ENCODE results near the gene ZNF446. TPM values are rescaled to one million over a fixed set of nuclear protein-coding genes. Genes with fewer than 3 reads are reported as not detected.
"Not testable (repeated sequence)": the region's sequence is repeated elsewhere in the genome, so short reads cannot be mapped to it uniquely, and the experiment has no call there.

Gene ZNF446
- total RNA-seq, 1 donor from 2014 or later, result 18.0 TPM

DNA sequence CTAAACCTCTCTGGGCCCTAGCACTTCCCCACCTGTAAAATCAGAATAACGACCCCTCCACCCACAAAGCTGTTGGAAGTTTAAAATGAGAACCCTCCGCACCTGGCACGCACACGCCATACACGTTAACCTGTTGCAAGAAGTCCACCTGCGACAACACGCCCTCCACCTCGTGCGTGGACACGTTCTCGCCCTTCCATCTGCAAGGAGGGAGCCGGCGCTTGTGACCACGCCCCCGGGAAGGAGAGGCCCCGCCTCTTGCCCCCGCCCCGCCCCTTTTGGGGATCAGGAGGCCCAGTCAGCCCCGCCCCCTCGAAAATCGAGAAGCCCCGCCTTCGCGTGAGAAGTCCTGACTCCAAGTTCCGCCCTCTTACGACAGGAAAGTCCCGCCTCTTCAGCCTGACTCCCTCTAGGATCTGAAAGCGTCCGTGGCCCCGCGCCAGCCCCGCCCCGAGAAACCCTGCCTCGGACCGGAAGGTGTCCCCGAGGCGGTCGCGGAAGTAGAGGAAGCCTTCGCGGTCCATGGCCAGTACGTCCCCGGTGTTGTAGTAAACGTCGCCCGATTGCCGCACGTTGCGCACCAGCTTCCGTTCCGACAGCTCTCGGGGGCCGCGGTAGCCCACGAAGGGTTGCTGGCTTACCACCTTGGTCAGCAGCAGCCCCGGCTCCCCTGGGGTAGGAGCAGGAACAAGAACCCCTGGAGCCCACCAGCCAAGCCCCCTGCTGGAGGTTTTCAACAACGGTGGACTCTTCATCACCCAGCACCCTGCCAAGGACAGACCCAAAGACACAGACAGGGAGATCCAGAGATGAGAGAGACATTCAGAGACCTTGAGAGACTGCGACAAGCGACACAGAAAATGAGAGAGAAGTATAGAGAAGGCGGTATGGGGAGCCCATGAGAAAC, 23.1 kb downstream of the ZNF446 start:
- DNase-seq (ENCODE audit: low spot score), result peak; percentile 100

DNA sequence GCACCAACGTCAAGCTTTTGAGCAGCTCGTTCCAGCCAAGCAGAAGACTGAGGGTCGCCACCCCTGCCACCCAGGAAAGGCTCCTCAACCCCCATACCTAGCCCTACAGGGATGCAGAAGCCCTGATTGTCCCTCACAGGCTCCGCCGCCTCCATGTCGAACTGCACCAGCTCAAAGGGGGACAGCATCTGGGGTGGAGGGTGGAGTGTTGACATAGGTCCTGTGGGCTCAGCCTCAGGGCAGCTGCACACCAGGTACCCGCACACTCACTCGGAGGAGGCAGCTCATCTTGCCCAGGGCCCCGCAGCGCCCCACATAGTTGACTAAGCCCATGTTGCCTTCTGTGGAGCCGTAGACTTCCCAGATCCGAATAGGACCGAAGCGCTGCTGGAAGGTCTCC, 24.1 kb downstream of the ZNF446 start:
- DNase-seq (ENCODE audit: low spot score), result no peak

DNA sequence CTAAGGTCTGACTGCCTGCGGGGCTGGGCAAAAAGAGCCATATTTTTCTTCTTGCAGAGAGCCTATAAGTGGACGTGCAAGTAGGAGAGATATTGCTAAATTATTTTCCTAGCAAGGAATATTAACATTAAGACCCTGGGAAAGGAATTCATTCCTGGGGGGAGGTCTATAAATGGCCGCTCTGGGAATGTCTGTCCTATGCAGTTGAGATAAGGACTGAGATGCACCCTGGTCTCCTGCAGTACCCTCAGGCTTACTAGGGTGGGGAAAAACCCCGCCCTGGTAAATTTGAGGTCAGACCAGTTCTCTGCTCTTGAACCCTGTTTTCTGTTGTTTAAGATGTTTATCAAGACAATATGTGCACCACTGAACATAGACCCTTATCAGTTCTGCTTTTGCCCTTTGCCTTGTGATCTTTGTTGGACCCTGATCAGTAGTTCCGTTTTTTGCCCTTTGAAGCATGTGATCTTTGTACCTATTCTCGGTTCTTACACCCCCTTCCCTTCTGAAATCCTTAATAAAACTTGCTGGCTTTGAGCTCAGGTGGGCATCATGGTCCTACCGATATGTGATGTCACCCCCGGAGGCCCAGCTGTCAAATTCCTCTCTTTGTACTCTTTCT, 31.6 kb downstream of the ZNF446 start:
- DNase-seq (ENCODE audit: low spot score), result not testable (repeated sequence)

DNA sequence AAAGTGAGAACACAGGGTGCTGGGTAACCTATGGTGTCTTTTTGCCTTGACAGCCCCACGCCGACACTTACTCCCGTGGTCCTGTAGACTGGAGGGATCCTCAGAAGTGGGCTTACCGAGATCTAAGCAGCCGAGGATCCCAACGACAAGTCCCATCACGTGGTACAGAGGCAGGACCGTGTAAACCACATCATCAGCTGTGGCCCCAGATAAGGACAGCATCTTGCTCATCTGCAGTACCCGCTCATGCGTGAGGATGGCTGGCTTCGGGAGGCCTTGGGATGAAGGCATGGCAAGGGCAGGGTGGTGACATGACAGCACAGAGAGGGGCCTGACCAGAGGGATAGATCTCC, 33.6 kb downstream of the ZNF446 start:
- no peak for DNase-seq (ENCODE audit: low spot score)

DNA sequence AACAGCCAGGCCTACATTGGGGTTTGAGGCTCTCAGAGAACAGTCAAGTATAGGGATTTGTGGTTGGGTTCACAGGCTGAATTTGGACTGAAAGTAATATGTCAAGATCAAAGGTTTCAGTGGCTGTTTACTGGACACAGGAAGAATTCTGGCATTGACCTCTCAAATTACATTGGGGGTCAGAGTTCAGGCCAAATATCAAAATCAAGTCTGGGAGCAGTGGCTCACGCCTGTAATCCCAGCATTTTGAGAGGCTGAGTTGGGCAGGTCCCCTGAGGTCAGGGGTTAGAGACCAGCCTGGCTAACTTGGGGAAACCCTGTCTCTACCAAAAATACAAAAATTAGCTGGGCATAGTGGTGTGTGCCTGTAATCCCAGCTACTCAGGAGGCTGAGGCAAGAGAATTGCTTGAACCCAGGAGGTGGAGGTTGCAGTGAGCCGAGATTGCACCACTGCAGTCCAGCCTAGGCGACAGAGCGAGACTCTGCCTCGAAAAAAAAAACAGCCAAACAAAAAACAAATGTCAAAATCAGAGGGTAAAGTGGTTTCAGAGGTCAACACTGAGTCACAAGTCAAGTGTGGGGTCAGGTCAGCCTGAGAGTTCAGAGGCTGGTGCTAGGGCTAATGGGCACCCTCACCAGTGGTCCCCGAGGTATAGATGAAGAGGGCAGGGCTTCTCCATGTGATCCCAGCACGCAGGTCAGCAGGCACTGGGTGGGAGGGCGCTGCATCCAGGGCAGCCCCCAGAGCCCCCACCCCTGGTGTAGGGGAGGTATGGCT, 34.1 kb downstream of the ZNF446 start:
- no peak for DNase-seq (ENCODE audit: low spot score)

DNA sequence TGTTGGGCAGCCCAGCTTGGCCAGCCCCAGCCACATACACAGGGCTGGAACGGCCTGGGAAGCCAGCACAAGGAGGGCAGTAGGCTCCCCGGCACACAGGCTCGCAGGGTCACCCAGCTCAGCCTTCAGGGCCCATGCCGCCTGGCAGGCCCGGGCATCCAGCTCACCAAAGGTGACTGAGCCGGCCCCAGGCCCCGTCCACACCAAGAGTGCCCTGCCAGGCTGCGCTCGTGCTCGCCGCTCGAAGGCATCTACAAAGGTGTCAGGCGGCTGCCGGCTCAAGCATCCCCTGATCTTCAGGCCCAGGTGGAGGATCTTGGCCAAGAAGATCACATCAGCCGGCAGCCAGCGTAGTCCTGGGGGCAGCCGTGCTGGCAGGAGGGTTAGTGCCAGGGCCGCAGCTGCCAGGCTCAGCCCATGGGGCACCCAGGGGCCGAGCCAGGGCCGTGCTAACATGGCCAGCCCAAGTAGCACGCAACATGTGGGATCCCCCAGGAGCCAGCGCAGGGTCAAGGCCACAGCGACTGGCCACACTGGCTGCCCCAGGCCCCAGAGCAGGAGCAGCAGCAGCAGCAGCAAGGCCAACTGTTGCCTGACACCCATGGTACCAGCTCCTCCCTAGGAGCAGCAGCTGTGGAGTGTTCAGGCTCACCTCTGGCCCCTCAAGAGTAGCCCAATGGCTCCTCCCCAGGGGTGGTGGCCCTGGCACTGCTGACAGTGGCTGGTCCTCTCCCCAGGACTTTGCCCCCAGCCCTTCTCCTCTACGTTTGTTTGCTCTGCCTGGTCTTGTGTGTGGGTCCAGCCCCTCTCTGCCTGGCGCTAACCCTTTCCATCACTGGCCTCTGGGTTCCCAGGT, 35.4 kb downstream of the ZNF446 start, which contains the start of gene SLC27A5:
Gene SLC27A5, minus strand, starts transcription at position 640 of the 856 bp plus-strand sequence. Its CDS starts 37 bp downstream, at position 603.
- DNase-seq (ENCODE audit: low spot score), result no peak

DNA sequence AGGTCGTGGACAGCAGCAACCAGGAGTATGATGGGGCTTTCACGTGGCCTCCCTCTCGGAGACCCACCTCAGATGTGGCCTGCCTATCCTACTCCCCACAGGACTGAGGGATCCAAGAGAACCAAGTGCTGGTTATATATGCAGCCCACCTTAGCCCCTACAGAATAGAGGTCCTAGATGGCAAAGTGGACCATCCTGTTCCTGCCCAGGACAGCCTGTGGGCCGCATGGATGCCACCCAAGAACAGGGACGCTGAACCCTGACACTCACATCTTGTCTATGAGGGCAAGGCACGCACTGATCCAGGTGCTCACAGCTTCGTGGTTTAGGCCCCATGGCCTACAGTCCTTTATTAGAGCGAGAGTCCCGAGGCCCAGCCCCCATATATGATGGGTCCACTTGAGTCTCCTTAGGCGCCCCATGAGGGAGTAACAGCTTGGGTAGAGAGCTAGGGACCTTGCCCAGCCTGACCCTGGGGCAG, 37.1 kb downstream of the ZNF446 start:
- no peak for DNase-seq (ENCODE audit: low spot score)

DNA sequence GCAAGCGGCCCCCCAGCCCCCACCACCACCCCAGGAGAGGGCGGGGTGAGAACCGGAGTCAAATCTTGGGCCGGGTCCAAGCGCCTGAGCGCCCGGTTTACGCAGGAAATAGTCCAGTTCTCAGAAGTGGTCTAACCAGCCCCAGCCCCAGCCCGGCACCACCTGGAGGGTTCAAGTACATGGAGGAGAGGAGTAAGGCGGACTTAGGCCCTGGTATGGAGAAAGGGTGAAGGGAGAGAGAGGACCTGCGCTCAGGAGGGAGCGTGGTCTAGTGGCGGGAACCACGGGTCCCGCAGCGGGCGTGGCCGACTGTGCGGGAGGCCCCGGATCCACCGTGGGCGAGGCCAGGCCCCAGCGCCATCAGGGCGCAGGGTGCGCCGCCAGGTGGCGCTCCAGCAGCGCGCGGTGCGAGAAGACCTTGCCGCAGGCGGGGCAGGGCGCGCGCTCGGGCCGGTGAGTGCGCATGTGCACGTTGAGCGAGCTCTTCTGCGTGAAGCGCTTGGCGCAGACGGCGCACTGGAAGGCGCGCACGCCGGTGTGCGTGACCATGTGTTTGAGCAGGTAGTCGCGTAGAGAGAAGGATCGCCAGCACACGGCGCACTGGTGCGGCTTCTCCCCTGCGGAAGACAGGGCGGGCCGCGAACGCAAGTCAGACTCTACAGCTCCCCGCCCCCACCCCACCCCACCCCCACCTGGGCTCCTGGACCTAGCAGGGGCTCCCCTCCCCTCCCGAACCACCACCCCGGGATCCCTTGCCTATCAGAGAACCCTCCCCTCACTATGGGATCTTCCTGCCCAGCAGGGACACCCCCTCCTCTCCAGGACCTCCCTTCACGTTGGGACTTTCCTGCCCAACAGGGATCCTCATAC, 37.8 kb downstream of the ZNF446 start:
- peak; percentile 89 for DNase-seq (ENCODE audit: low spot score)

DNA sequence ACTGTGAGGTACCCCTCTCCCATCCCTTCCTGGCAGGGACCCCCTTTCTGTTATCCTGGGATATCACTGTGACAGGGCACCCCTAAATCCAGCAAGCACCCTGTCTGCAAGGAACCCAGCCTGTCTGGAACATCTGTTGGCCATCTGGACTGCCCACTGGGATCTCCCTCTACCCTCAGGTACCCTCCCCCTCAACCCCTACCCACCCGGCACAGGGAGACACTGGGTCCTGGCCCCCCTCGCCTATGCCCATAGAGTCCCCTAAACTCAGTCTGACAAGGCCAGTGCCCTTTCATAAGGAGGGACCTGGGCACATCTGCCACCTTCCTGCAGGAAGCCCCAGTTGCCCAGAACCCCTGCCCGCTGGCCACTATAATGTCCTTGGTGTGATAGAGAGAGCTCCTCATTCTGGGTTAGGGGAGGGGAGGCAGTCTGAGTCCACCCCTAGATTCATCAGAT, 38.4 kb downstream of the ZNF446 start:
- DNase-seq (ENCODE audit: low spot score), result no peak

DNA sequence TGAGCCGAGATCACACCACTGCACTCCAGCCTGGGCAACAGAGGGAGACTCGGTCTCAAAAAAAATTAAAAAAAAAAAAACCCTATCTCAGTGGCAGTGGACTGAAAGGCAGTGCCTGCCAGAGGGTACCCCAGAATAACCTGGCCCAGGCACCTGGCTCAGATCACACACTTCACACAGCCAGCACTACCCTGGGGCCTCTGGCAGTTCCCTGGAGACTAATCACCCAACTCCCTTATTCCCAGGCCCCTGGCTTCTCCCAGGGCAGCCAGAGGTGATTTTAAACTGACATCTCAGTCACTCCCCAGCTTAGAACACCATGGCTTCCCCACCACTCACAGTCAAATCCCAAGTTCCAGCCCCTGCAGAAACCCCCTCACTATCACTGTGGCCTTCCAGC, 39.1 kb downstream of the ZNF446 start:
- DNase-seq (ENCODE audit: low spot score), result no peak

DNA sequence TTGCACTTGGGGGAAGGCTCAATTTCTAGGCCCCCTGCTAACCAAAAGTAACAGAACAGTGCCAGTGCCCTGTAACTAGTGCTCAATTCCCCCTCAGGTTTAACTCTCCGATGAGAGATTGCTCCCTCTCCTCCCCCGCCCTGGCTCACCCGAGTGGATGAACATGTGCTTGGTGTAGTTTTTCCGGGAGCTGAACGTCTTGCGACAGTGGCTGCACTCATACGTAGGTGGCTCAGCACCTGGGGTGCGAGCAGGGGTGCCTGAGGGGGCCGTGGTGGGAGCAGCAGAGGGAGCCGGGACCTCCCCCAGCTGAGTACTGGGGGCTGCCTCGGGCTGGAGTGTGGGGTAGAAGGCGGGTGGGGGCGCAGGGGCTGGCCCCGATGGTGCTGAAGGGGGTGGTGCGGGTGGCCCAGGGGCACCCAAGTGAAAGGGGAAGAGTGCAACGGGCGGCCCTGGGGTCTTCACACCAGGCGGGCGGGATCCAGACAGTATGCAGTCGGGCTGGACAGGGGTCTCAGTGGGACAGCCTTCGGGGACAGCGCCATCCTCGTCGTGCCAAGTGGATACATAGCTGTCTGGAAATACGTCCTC, 40.2 kb downstream of the ZNF446 start:
- no peak for DNase-seq (ENCODE audit: low spot score)

DNA sequence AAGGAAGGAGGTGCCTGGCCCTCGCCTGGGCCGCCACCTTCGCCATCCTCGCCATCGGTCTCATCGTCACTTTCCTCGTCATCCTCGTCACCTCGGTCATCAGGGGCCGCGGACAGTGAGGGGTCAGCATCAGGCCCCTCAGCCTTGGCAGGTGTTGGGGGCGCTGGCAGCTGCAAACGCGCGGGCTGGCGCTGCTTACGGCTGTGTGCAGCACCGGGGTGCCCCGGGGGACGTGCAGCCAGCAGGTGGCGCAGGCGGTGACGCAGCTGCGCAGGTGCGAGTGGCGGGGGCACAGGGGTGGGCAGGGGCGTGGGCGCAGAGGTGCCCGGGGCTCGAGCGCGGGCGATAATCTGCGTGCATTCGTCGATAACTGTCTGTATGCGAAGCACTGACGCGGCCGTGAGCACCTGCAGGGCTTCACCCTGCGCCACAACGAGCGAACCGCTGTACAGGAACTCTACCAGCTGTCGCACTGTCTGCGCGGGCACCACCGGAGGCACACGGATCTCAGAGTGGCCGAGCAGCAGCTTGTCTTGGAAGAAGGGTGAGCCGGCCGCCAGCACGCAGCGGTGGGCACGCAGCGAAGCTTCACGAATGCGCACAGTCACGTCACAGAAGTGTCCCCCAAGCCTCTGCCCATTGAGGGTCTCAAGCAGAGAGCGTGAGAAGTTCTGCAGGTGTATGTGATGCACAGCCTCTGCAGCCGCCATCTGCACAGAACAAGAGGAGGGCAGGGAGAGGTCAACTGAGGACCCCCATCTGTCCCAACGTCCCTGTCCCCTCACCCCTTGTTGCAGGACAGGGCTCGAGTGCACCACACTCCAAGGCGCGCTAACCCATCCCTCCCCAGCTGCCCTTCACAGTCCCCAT, 41.0 kb downstream of the ZNF446 start:
- no peak for DNase-seq (ENCODE audit: low spot score)

DNA sequence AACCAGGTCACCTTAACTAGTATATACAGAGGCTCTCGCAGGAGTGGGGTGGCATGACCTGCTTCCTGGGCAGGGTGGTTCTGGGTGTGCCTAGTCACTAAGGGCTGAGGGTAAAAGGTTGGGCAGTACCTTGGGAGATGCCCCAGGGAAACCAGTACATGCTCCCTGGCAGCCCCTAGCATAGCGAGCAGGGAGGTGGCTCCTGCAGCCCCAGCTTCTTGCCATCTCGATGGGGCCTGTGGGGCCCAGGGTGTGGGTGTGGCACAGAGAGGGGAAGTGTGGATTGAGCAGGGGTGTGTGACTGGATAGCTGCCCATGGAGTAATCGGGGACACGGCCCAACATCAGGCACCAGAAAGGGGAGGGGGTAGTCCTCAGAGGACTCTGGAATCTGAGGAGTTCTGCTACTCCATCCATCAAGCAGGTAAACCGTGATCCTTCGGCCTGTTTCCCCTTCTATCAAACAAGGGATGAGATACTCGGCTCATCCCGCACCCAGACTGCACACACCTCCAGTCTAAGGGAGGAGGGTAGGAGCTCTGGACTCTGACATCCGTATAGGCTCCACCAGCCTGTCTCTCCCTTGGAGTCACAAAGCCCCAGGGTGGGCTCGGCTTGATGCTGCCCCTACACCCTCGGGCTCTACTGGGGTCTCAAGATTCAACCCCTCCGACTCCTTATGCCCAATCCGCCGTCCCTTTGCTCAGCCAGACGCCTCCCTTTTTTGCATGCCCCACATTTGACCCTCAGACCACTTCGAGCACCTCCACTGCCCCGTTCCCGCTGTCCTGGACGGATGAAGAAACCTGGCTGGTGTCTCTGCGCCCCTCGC, 42.3 kb downstream of the ZNF446 start:
- no peak for DNase-seq (ENCODE audit: low spot score)

DNA sequence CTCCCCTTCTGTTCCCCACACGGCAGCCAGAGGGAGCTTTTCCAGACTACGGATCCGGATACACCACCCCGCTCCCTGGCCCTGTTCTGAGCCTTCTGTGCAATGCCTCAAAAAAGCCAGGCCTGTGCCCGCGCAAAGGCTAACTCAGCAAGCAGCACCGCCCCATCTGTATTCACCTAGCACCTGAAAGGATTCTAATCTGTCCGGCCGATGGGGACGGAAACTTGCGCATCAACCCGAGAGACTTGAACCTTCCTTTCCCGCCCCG, 42.9 kb downstream of the ZNF446 start:
- peak; percentile 78 for DNase-seq (ENCODE audit: low spot score)

DNA sequence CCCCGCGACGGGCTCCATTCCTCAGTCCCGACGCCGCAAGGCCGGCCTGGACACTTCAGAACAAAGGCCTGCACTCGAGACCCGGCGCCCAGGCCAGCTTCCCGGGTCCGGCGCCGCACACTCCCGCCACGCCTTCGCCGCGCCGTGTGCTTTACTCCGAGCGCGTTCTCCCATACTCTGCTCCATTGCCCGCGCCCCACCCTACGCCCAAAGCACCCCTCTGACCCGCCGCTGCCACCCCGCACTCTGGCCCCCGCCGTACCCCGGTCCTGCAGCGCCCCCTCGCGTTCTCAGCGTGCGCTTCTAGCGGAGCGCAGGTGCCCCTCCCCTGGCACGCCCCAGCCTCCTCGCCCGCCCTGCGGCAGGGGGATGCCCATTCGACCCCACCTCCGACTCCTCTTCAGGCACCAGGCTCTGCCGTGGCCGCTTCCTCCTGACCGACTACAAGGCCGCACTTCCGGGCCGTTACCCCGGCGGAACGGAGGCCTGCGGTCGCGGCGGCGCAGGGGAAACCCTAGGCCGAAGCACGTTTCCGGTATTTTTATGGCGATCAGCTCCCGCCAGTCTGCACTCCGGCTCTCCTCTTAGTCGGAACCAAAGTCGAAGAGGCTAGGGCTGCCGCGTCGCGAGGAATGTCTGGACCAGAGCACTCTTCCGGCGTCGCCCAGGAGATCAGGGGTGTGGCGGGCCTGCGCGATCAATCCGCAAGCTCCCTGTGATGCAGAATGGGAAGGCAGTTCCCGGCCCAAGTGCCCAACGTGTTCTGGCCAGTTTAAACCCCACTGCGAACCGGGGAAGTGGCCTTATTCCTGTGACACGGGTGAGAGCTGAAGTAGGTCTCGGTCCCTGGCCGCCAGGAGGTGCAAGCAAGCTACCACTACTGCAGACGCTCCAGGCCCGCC, 43.5 kb downstream of the ZNF446 start, which contains the start of gene ZBTB45:
Gene ZBTB45, minus strand, starts transcription at position 456 of the 902 bp plus-strand sequence. CDS start 2,137 bp downstream, outside the sequence.
- DNase-seq (ENCODE audit: low spot score), result peak; percentile 96

DNA sequence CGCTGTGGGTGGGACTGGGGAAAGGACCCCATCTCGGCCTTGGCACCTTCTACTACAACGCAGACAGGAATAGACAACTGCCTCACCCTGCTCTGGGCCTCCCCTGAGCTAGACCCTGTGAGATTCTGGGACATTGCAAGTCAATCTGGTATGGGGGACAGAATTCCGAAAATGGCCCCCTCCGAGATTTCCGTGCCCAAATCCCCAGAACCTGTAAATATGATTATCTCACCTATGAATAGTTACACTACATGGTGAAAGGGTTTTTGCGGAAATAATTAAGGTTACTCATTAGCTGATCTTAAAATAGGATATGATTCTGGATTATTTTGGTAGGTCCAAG, 44.1 kb downstream of the ZNF446 start:
- no peak for DNase-seq (ENCODE audit: low spot score)

DNA sequence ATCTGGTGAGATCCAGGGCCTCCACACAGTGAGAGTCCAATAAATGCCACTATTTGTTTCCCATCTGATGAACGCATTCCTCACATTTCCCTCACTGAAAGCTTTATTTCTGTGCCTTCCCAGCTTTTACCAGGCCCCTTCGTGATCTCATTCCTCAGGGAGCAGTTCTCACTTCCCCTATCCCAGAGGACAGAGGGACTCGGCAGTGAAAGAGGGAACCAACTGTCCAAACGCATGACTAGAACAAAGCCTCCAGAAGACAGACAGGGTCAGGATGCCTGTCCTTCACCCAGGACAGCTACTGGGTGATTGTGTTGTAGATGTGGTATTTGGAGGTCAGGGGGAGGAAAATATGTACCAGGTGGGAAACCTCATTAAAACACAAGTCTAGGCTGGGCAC, 45.5 kb downstream of the ZNF446 start:
- no peak for DNase-seq (ENCODE audit: low spot score)
